Erythroblast (primary cell): Measurements from ENCODE around the gene SUPT4H1.

Source experiments
- GATA1 ChIP-seq: IDR thresholded peaks from 2 replicates; pipeline ENCODE4 v1.6.1; 2011; ENCODE audit warnings: low read depth, mild to moderate bottlenecking, control low read depth, low read length, moderate library complexity
- POLR2A ChIP-seq: IDR thresholded peaks from 2 replicates; pipeline ENCODE4 v1.6.1; 2011; ENCODE audit warnings: mild to moderate bottlenecking, low read length

- TF ChIP-seq POLR2A (no peak), GATA1 (no peak)
Observed at GRCh38 chr17:58310511-58311428, 41.2 kb downstream of the SUPT4H1 start.
